Measurements from ENCODE around the gene SYN1. TPM values are rescaled to one million over a fixed set of nuclear protein-coding genes. Genes with fewer than 3 reads are reported as not detected.
A peak's percentile ranks its signal among the peaks of the same experiment; 100 is the strongest.

The SYN1 gene
- total RNA-seq, 1 donor from 2014 or later: 13.9 TPM

- Histone ChIP-seq H3K9me3 (replicated peaks) (no peaks in the 10 kb centered on the region), H3K36me3 (peaks cover 24% of the 10 kb centered on the region), H3K27ac (replicated peaks) (peak within 1 kb of the TSS; percentile 95), H3K4me1 (peaks cover 9% of the 10 kb centered on the region), H3K27me3 (ENCODE audit: low read depth) (no peaks in the 10 kb centered on the region), H3K4me3 (peak within 1 kb of the TSS; percentile 75)
- TF ChIP-seq, protein P1, sequence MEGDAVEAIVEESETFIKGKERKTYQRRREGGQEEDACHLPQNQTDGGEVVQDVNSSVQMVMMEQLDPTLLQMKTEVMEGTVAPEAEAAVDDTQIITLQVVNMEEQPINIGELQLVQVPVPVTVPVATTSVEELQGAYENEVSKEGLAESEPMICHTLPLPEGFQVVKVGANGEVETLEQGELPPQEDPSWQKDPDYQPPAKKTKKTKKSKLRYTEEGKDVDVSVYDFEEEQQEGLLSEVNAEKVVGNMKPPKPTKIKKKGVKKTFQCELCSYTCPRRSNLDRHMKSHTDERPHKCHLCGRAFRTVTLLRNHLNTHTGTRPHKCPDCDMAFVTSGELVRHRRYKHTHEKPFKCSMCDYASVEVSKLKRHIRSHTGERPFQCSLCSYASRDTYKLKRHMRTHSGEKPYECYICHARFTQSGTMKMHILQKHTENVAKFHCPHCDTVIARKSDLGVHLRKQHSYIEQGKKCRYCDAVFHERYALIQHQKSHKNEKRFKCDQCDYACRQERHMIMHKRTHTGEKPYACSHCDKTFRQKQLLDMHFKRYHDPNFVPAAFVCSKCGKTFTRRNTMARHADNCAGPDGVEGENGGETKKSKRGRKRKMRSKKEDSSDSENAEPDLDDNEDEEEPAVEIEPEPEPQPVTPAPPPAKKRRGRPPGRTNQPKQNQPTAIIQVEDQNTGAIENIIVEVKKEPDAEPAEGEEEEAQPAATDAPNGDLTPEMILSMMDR (IDR thresholded peaks at IDR 0.05; ENCODE audit: borderline replicate concordance): no peak
- intact Hi-C loops (cut with micrococcal nuclease): no loop called here
- peak; percentile 91 for DNase-seq
These were observed 39.2 kb upstream of the SYN1 start, which contains the start of gene UXT for GRCh38 chrX:47658684-47659420. TSS of gene UXT (minus strand) at chrX:47659180. CDS start at chrX:47658927, 253 bp downstream.

- peak overlapping the region; percentile 95 for H3K27ac ChIP-seq (replicated peaks)
- no peaks in the 10 kb centered on the region for H3K27me3 ChIP-seq (ENCODE audit: low read depth)
- peaks cover 9% of the 10 kb centered on the region for H3K4me1 ChIP-seq
- peak overlapping the region; percentile 75 for H3K4me3 ChIP-seq
- TF ChIP-seq, protein P1 (IDR thresholded peaks at IDR 0.05; ENCODE audit: borderline replicate concordance): no peak
- intact Hi-C loops (cut with micrococcal nuclease): no loop called here
- H3K36me3 ChIP-seq: peaks cover 24% of the 10 kb centered on the region
- no peak for DNase-seq
- H3K9me3 ChIP-seq (replicated peaks): no peaks in the 10 kb centered on the region
These were observed 38.6 kb upstream of the SYN1 start for GRCh38 chrX:47658301-47658683.

DNA sequence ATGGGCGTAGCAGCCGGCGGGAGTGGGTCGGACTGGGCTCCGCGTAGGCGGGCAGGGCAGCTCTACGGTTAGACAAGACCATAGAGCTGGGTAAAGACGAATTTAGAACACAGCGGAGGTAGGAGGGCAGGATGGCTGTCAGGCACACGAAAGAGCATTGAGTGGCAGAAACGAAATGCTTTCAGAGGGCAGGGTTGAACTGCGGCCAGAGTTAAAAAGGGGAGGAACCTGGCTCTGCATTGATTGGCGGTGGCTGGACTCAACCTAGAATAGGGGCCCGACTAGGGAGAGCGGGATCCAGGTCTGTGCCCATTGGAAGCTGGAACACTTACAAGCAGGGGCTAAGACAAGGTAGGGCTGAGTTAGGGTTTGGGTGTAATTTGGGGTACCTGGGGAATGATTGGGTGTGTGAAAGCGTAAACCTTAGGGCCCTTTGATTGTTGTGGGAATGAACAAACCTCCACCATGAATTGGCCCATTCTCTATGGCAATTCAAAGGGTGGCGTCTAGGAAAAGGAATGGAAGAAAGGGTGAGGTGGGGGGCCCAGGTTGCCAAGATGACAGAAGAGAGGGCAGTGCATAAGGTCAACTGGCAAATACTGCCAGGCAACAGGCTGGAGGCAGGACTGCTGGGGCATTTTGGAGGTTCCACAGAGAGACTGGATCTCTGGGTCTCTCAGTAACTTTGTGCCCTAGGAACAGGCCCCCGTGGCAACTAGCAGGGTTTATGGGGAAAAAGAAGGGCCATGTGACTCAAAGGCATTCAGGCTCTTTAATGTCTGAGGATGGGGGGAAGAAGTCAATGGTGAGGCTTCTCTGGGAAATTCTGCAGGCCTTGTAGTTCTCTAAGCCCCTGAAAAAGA is 31.6 kb upstream of the SYN1 start:
- H3K27ac ChIP-seq (replicated peaks): peak overlapping the region; percentile 86
- peak overlapping the region; percentile 76 for H3K4me3 ChIP-seq
- H3K4me1 ChIP-seq: peaks cover 14% of the 10 kb centered on the region
- H3K36me3 ChIP-seq: peaks cover 11% of the 10 kb centered on the region
- intact Hi-C loops (cut with micrococcal nuclease): no loop called here
- H3K9me3 ChIP-seq (replicated peaks): no peaks in the 10 kb centered on the region
- TF ChIP-seq, protein P1 (IDR thresholded peaks at IDR 0.05; ENCODE audit: borderline replicate concordance): no peak
- no peak for DNase-seq
- no peaks in the 10 kb centered on the region for H3K27me3 ChIP-seq (ENCODE audit: low read depth)

DNA sequence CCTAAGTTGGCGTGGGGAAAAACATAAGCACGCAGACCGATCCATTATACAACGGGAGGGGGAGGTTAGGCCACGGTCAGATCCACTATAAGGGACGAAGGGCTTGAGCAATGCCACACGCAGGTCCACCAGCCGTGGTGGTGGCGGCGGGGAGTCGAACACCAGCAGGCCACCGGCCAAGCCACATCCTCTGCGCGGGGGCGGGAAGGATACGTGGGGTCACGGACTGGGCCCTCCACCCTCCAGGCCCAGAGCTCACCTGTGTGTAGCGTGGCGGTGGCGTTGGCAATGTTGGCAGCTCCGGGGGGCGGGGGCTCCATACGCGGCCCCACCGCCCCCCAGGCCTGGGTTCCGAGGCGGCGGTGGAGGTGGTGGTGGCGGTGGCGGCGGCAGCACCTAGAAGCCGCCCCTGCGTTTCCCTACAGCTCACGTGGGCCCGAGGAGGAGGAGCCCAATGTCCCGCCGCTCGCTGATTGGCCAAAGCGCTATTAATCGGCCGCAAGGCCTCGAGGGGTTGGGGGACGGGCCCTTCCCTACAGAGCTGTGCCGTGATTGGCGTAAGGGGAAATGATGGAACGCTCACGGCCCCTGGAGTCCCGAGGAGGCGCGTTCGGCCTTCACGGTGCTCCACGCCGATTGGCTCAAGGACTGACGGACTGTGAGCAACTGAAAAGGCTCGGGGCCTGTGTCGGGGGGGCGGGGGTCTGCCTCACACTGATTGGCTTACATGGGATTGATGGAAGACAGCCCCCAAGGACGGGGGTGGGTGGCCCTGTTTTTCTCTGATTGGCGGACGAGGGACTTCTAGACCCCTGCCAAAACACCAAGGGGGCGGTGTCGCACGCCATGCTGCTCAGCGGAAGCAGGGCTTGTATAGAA is 30.7 kb upstream of the SYN1 start, which contains the start of gene ELK1:
TSS of gene ELK1 (minus strand) at position 400 of the 879 bp plus-strand sequence. CDS start 9,122 bp downstream, outside the sequence.
- H3K4me1 ChIP-seq: peaks cover 14% of the 10 kb centered on the region
- no peaks in the 10 kb centered on the region for H3K9me3 ChIP-seq (replicated peaks)
- peak; percentile 94 for DNase-seq
- H3K27ac ChIP-seq (replicated peaks): peak within 1 kb of the TSS; percentile 86
- peak within 1 kb of the TSS; percentile 76 for H3K4me3 ChIP-seq
- intact Hi-C loops (cut with micrococcal nuclease): no loop called here
- no peaks in the 10 kb centered on the region for H3K27me3 ChIP-seq (ENCODE audit: low read depth)
- peaks cover 6% of the 10 kb centered on the region for H3K36me3 ChIP-seq
- TF ChIP-seq, protein P1 (IDR thresholded peaks at IDR 0.05; ENCODE audit: borderline replicate concordance): no peak

GRCh38 chrX:47649781-47650163 is 30.1 kb upstream of the SYN1 start:
- Histone ChIP-seq H3K9me3 (replicated peaks) (no peaks in the 10 kb centered on the region), H3K36me3 (peaks cover 4% of the 10 kb centered on the region), H3K27me3 (ENCODE audit: low read depth) (no peaks in the 10 kb centered on the region), H3K27ac (replicated peaks) (peak overlapping the region; percentile 86), H3K4me3 (peak overlapping the region; percentile 76), H3K4me1 (peaks cover 14% of the 10 kb centered on the region)
- TF ChIP-seq, protein P1 (IDR thresholded peaks at IDR 0.05; ENCODE audit: borderline replicate concordance): no peak
- intact Hi-C loops (cut with micrococcal nuclease): no loop called here
- no peak for DNase-seq
